Inflammatory macrophage treated with lipopolysaccharide for 1 hour (primary cell): ENCODE measurements around the gene CCDC150.
A peak's percentile ranks its signal among the peaks of the same experiment; 100 is the strongest.
"Not testable (repeated sequence)": the region's sequence is repeated elsewhere in the genome, so short reads cannot be mapped to it uniquely, and the experiment has no call there.

Experiments used
- DNase-seq, 2 donors: peaks; one replicate each; pipeline ENCODE4 v3.0.0-alpha.2; 2020 to 2022

Gene CCDC150

GRCh38 chr2:196638765-196639164 lies 750 bp upstream of the CCDC150 start:
- DNase-seq = no peak

- DNase-seq = no peak
Measured at GRCh38 chr2:196640031-196640548, 575 bp downstream of the CCDC150 start.

GRCh38 chr2:196649202-196649601 lies 9.7 kb downstream of the CCDC150 start:
- DNase-seq = no peak

GRCh38 chr2:196651387-196652094 lies 12.0 kb downstream of the CCDC150 start:
- no peak for DNase-seq

- DNase-seq = no peak
Measured at GRCh38 chr2:196652869-196653268, 13.4 kb downstream of the CCDC150 start.

GRCh38 chr2:196653843-196654242 lies 14.3 kb downstream of the CCDC150 start:
- DNase-seq = no peak

GRCh38 chr2:196655761-196656160 lies 16.2 kb downstream of the CCDC150 start:
- no peak for DNase-seq

- DNase-seq = no peak
Measured at GRCh38 chr2:196657333-196657732, 17.8 kb downstream of the CCDC150 start.

- no peak for DNase-seq
Measured at GRCh38 chr2:196659844-196660243, 20.3 kb downstream of the CCDC150 start.

GRCh38 chr2:196660244-196660643 lies 20.7 kb downstream of the CCDC150 start:
- DNase-seq = no peak

- no peak for DNase-seq
Measured at GRCh38 chr2:196670342-196670741, 30.8 kb downstream of the CCDC150 start.

- DNase-seq = no peak
Measured at GRCh38 chr2:196675963-196676362, 36.4 kb downstream of the CCDC150 start.

- DNase-seq = no peak
Measured at GRCh38 chr2:196677404-196677803, 37.9 kb downstream of the CCDC150 start.

GRCh38 chr2:196679368-196679767 lies 39.9 kb downstream of the CCDC150 start:
- no peak for DNase-seq

- DNase-seq = no peak
Measured at GRCh38 chr2:196681510-196681909, 42.0 kb downstream of the CCDC150 start.

GRCh38 chr2:196685792-196686191 lies 46.3 kb downstream of the CCDC150 start:
- no peak for DNase-seq

GRCh38 chr2:196686737-196687136 lies 47.2 kb downstream of the CCDC150 start:
- not testable (repeated sequence) for DNase-seq

- peak; percentile 26 to 31 for DNase-seq
Measured at GRCh38 chr2:196696423-196697079, 57.0 kb downstream of the CCDC150 start.

- no peak for DNase-seq
Measured at GRCh38 chr2:196697825-196698224, 58.3 kb downstream of the CCDC150 start.

- no peak for DNase-seq
Measured at GRCh38 chr2:196702641-196703040, 63.1 kb downstream of the CCDC150 start.

- DNase-seq = no peak
Measured at GRCh38 chr2:196703695-196704094, 64.2 kb downstream of the CCDC150 start.

- DNase-seq = not testable (repeated sequence)
Measured at GRCh38 chr2:196710056-196710455, 70.5 kb downstream of the CCDC150 start.

GRCh38 chr2:196711625-196712024 lies 72.1 kb downstream of the CCDC150 start:
- no peak for DNase-seq

GRCh38 chr2:196712867-196713266 lies 73.4 kb downstream of the CCDC150 start:
- no peak for DNase-seq
